ENCODE results near the gene FBRS.
"Not testable (repeated sequence)": the region's sequence is repeated elsewhere in the genome, so short reads cannot be mapped to it uniquely, and the experiment has no call there.

Gene FBRS

DNA sequence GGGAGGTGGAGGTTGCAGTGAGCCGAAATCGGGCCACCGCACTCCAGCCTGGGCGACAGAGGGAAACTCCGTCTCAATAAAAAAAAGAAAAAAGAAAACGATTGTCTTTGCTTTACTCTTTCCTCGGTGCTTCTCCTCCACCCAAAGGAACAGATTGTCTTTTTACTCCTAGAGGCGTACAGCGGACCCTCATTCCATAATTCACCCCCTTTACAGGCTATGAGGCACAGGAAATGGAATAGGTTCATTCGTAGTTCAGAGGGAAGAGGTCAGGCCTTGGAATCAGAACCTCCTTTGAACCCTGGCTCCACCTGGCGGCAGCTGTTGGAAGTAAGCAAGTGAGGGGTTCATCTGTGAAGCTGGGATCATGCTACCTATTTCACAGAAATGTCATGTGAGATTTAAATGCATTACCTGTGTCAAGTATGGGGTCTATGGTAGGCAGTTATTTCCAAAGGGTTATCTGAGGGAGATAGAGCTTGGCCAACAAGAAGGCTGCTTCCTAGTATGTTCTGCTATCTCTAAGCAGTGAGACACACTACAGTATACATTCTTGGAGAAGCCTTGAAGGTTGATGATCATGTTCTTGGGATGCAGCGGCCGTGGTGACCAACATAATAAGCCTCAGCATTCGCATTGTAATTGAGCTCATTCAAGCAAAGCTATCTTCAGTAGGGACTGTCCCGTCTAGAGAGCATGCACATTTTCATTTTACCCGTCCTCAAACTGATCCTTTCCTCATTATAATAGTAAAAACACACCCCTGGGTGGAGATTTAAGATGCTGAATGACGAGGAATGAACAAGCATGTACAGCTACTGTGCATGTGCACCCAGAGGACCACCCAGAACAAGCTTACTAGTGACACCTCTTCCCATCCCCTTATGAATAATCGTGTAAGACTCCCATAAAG lies 29.3 kb upstream of the FBRS start (continued):
- TF ChIP-seq, protein P1, sequence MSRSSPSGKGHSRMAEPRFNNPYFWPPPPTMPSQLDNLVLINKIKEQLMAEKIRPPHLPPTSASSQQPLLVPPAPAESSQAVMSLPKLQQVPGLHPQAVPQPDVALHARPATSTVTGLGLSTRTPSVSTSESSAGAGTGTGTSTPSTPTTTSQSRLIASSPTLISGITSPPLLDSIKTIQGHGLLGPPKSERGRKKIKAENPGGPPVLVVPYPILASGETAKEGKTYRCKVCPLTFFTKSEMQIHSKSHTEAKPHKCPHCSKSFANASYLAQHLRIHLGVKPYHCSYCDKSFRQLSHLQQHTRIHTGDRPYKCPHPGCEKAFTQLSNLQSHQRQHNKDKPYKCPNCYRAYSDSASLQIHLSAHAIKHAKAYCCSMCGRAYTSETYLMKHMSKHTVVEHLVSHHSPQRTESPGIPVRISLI (tag by site-specific recombination; IDR thresholded peaks at IDR 0.05): peak; percentile 54; the same call in 1 of the 2 replicates
- TF ChIP-seq ZSCAN30 (tag by site-specific recombination; IDR thresholded peaks at IDR 0.05) (peak; percentile 62; the same call in 1 of the 2 replicates), ZBTB17 (tag by site-specific recombination; IDR thresholded peaks at IDR 0.05) (peak; percentile 87), ZNF837 (tag by site-specific recombination; IDR thresholded peaks at IDR 0.05) (no peak), ZNF660 (tag by site-specific recombination; IDR thresholded peaks at IDR 0.05) (peak; percentile 59; the same call in 1 of the 2 replicates), ZNF426 (tag by site-specific recombination; IDR thresholded peaks at IDR 0.05) (no peak), ZNF521 (tag by site-specific recombination; IDR thresholded peaks at IDR 0.05) (no peak), TRIM28 (IDR thresholded peaks at IDR 0.05; ENCODE audit: borderline replicate concordance, low read length) (0 out of 2 replicates have a peak, but pooled peaks have one; percentile 15), ZNF37A (tag by site-specific recombination; IDR thresholded peaks at IDR 0.05) (no peak), SP7 (tag by site-specific recombination; IDR thresholded peaks at IDR 0.05) (peak; percentile 42; the same call in 1 of the 2 replicates), TCF7L2 (IDR thresholded peaks at IDR 0.05; ENCODE audit: borderline replicate concordance, low read depth, low read length) (peak; percentile 89), ZNF629 (tag by site-specific recombination; IDR thresholded peaks at IDR 0.05) (peak; percentile 30; the same call in 1 of the 2 replicates)

DNA sequence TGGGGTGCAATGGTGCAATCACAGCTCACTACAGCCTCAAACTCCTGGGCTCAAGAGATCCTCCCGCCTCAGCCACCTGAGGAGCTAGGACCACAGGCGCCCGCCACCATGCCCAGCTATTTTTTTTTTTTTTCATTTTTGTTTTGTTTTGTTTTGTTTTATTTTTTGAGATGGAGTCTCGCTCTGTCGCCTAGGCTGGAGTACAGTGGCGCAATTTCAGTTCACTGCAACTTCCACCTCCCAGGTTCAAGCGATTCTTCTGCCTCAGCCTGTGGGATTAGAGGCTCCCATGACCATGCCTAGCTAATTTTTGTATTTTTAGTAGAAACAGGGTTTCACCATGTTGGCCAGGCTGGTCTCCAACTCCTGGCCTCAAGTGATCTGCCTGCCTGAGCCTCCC lies 25.8 kb upstream of the FBRS start:
- ChIA-PET POLR2A (interaction anchor here (0.7 to 1.1 kb wide), 3 partner anchors 11 to 34 kb away, joined by 3 to 5 read pairs (median 4); no protein-coding TSS in a partner anchor), CTCF (interaction anchor here (0.6 to 1.5 kb wide), 9 partner anchors 9 to 223 kb away, joined by 3 to 12 read pairs (median 4); partner anchors contain the start of gene PRR14)
- H3K9me3 ChIP-seq (ENCODE audit: control insufficient read depth, insufficient read depth, low read depth, low read length); H3K4me3 ChIP-seq (ENCODE audit: low read depth, low read length); H3K27ac ChIP-seq (ENCODE audit: extremely low read depth, low read depth, low read length); H3K36me3 ChIP-seq (ENCODE audit: control insufficient read depth in 2 of 2, insufficient read depth in 1 of 2, low read length in 2 of 2); H3K4me1 ChIP-seq (ENCODE audit: control insufficient read depth, insufficient read depth, low read length): not testable (repeated sequence)
- peak; percentile 90 for TF ChIP-seq ZNF335 (tag by site-specific recombination; conservative IDR thresholded peaks at IDR 0.05)

DNA sequence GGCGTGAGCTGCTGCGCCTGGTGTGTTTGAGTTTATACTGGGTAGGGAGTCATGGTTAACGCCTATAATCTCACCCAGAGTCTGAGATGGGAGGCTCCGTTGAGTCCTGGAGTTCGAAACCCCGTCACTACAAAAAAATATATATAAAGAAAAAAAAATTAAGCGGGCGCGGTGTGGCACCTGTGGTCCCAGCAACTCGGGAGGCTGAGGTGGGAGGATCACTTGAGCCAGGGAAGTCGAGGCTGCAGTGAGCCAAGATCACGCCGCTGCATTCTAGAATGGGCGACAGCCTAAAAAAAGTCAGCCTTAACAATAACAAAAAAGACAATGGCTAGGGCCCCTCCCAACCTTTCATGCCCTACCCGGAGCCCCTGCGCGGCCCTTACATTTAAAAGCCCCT lies 24.7 kb upstream of the FBRS start:
- Histone ChIP-seq H3K4me3 (ENCODE audit: low read depth, low read length) (peak overlapping the region; percentile 81), H3K4me1 (ENCODE audit: control insufficient read depth, insufficient read depth, low read length) (0 out of 2 replicates have a peak, but pooled peaks cover 2% of the 10 kb centered on the region), H3K27ac (ENCODE audit: extremely low read depth, low read depth, low read length) (peak overlapping the region; percentile 76), H3K36me3 (ENCODE audit: control insufficient read depth in 2 of 2, insufficient read depth in 1 of 2, low read length in 2 of 2) (peaks cover 0 to 4% of the 10 kb centered on the region in 2 experiments; a peak in 1 of 3 replicates), H3K9me3 (ENCODE audit: control insufficient read depth, insufficient read depth, low read depth, low read length) (no peaks in the 10 kb centered on the region)
- CTCF ChIA-PET: interaction anchor here (0.6 to 1.5 kb wide), 4 partner anchors 17 to 522 kb away, joined by 3 to 12 read pairs (median 3); no protein-coding TSS in a partner anchor
- POLR2A ChIA-PET: interaction anchor here (0.5 to 2.5 kb wide), 31 partner anchors 13 to 582 kb away, joined by 3 to 21 read pairs (median 4); partner anchors contain the start of genes ALDOA, DCTPP1, FBRS and PRR14
- no peak for TF ChIP-seq ZNF510 (tag by site-specific recombination; IDR thresholded peaks at IDR 0.05; ENCODE audit: insufficient replicate concordance)
- TF ChIP-seq ZNF549 (tag by site-specific recombination; IDR thresholded peaks at IDR 0.05): no peak
- no peak for TF ChIP-seq ZNF132 (tag by site-specific recombination; IDR thresholded peaks at IDR 0.05; ENCODE audit: borderline replicate concordance)
- TF ChIP-seq ZNF112 (tag by site-specific recombination; IDR thresholded peaks at IDR 0.05): no peak
- no peak for TF ChIP-seq ZBTB7A (tag by site-specific recombination; IDR thresholded peaks at IDR 0.05; ENCODE audit: low read depth)
- no peak for TF ChIP-seq BCL11A (tag by site-specific recombination; IDR thresholded peaks at IDR 0.05; ENCODE audit: low read depth)
- TF ChIP-seq ZNF561 (tag by site-specific recombination; IDR thresholded peaks at IDR 0.05; ENCODE audit: borderline replicate concordance): no peak
- TF ChIP-seq ZNF624 (tag by site-specific recombination; IDR thresholded peaks at IDR 0.05): no peak
- no peak for TF ChIP-seq KLF10 (tag by site-specific recombination; IDR thresholded peaks at IDR 0.05)
- no peak for TF ChIP-seq ZNF596 (tag by site-specific recombination; IDR thresholded peaks at IDR 0.05)
- TF ChIP-seq ZNF140 (tag by site-specific recombination; IDR thresholded peaks at IDR 0.05): no peak
- no peak for TF ChIP-seq ZNF37A (tag by site-specific recombination; IDR thresholded peaks at IDR 0.05)
- no peak for TF ChIP-seq ZNF521 (tag by site-specific recombination; IDR thresholded peaks at IDR 0.05)
- no peak for TF ChIP-seq ZNF621 (tag by site-specific recombination; IDR thresholded peaks at IDR 0.05)

Data from HEK293 (cell line).